CD4-positive, alpha-beta memory T cell (primary cell): ENCODE results near the gene PCSK1N. TPM values are rescaled to one million over a fixed set of nuclear protein-coding genes. Genes with fewer than 3 reads are reported as not detected.
A peak's percentile ranks its signal among the peaks of the same experiment; 100 is the strongest.

Experiments
- CTCF ChIA-PET: fragments of 350-600 bp; sonication (Branson Sonifier 250); formaldehyde crosslinking; loops from one replicate; lab custom pipeline; 2021; ENCODE audit warnings: inconsistent platforms; ENCODE audit not compliant: partially characterized antibody; lab: Charles Lee
- POLR2A ChIA-PET: fragments of 350-600 bp; sonication (Branson Sonifier 250); formaldehyde crosslinking; loops from one replicate; lab custom pipeline; 2021; ENCODE audit not compliant: partially characterized antibody; lab: Charles Lee
- DNase-seq, 5 donors: peaks; one replicate each; pipeline versions ENCODE4 v3.0.0 to v3.0.0-alpha.2; 2020 to 2022; ENCODE audit warnings: mixed read lengths in 1 of 5
- H3K27ac ChIP-seq: one replicate; pipeline ENCODE4 v1.7.0; 2013; ENCODE audit warnings: low read depth, low read length
- H3K27me3 ChIP-seq: 2 replicates; pipeline ENCODE4 v1.7.0; 2013; ENCODE audit warnings: mild to moderate bottlenecking, low read length, moderate library complexity; ENCODE audit not compliant: insufficient read depth
- H3K36me3 ChIP-seq: 2 replicates; pipeline ENCODE4 v1.7.0; 2013; ENCODE audit warnings: mild to moderate bottlenecking, low read length, moderate library complexity; ENCODE audit not compliant: insufficient read depth
- H3K4me1 ChIP-seq: 2 replicates; pipeline ENCODE4 v1.7.0; 2013; ENCODE audit warnings: mild to moderate bottlenecking, low read length, moderate library complexity; ENCODE audit not compliant: insufficient read depth
- H3K4me3 ChIP-seq, 2 donors: one replicate each; pipeline ENCODE4 v1.7.0; 2013; ENCODE audit warnings: low read length in 2 of 2, mild to moderate bottlenecking in 1 of 2
- H3K9me3 ChIP-seq, 2 donors: one replicate each; pipeline ENCODE4 v1.7.0; 2013; ENCODE audit warnings: low read length in 2 of 2, control low read depth in 1 of 2; ENCODE audit not compliant: control insufficient read depth in 1 of 2
- H3K27ac Mint-ChIP-seq, 7 donors: one replicate each; pipeline ENCODE4 v1.8.0; 2020 to 2021; ENCODE audit warnings: mixed read lengths in 7 of 7, mild to moderate bottlenecking in 6 of 7, inconsistent platforms in 3 of 7, moderate library complexity in 3 of 7
- H3K27me3 Mint-ChIP-seq, 2 donors: one replicate each; pipeline ENCODE4 v1.8.0; 2020 to 2021; ENCODE audit warnings: mixed read lengths in 2 of 2
- H3K36me3 Mint-ChIP-seq, 2 donors: one replicate each; pipeline ENCODE4 v1.8.0; 2020 to 2021; ENCODE audit warnings: mixed read lengths in 2 of 2, inconsistent platforms in 1 of 2, mild to moderate bottlenecking in 1 of 2
- H3K4me1 Mint-ChIP-seq, 4 donors: one replicate each; pipeline ENCODE4 v1.8.0; 2020 to 2021; ENCODE audit warnings: mixed read lengths in 4 of 4, mild to moderate bottlenecking in 1 of 4
- H3K4me3 Mint-ChIP-seq, 8 donors: one replicate each; pipeline ENCODE4 v1.8.0; 2020 to 2021; ENCODE audit warnings: mixed read lengths in 8 of 8, mild to moderate bottlenecking in 7 of 8, moderate library complexity in 6 of 8, inconsistent platforms in 3 of 8
- H3K9me3 Mint-ChIP-seq, 8 donors: one replicate each; pipeline ENCODE4 v1.8.0; 2020 to 2021; ENCODE audit warnings: mixed read lengths in 8 of 8, mild to moderate bottlenecking in 5 of 8, inconsistent platforms in 3 of 8, moderate library complexity in 1 of 8
- intact Hi-C: fragments of 100-400 bp; cut with micrococcal nuclease; formaldehyde crosslinking; loops from one replicate; pipeline ENCODE4 v1.15.1; 2023
- polyA plus RNA-seq, 2 donors: library from polyadenylated mRNA; unstranded; fragments of 300-500 nt; fragmentation: Illumina TruSeq; gene quantifications; one replicate each; pipeline ENCODE4 v1.2.3, GENCODE V29; 2021
- total RNA-seq, 2 experiments: library from RNA; stranded (reverse); gene quantifications; one replicate each; pipeline ENCODE4 v1.2.3, GENCODE V29; 2021

PCSK1N gene
- total and polyA plus RNA-seq, 4 experiments from 2014 or later: 4.6 to 15.3 (median 7.5) TPM

GRCh38 chrX:48798318-48798717 is 37.1 kb downstream of the PCSK1N start:
- CTCF ChIA-PET: interaction anchor here (1.2 kb wide), 1 partner anchor 150 kb away, joined by 5 read pairs; no protein-coding TSS in a partner anchor

GRCh38 chrX:48794911-48795515 is 40.4 kb downstream of the PCSK1N start:
- Histone ChIP-seq H3K9me3 (no peaks in the 10 kb centered on the region), H3K4me3 (no peak overlapping the region), H3K4me1 (no peaks in the 10 kb centered on the region), H3K36me3 (no peaks in the 10 kb centered on the region), H3K27ac (no peak overlapping the region), H3K27me3 (no peaks in the 10 kb centered on the region)
- no peaks in the 10 kb centered on the region for H3K36me3 Mint-ChIP-seq
- no peak overlapping the region for H3K4me3 Mint-ChIP-seq
- intact Hi-C loops: no loop called here
- no peak overlapping the region for H3K27ac Mint-ChIP-seq
- H3K27me3 Mint-ChIP-seq: no peaks in the 10 kb centered on the region
- no peak for DNase-seq
- POLR2A ChIA-PET: no interaction called here
- no peaks in the 10 kb centered on the region for H3K9me3 Mint-ChIP-seq
- CTCF ChIA-PET: no interaction called here
- H3K4me1 Mint-ChIP-seq: no peaks in the 10 kb centered on the region

More at GRCh38 chrX:48798318-48798717, 37.1 kb downstream of the PCSK1N start:
- POLR2A ChIA-PET: interaction anchor here (1.0 kb wide), 1 partner anchor 99 kb away, joined by 3 read pairs; the partner anchor contains the start of genes PQBP1 and TIMM17B
- Mint-ChIP-seq H3K4me1 (peaks cover 3 to 25% (median 16%) of the 10 kb centered on the region in 4 donors), H3K4me3 (no peak overlapping the region), H3K27me3 (no peaks in the 10 kb centered on the region), H3K9me3 (peaks cover 0 to 4% (median 0%) of the 10 kb centered on the region in 8 donors), H3K27ac (no peak overlapping the region), H3K36me3 (peaks cover 0 to 8% of the 10 kb centered on the region in 2 donors)
- no peak overlapping the region for H3K4me3 ChIP-seq
- no peak for DNase-seq
- intact Hi-C loops: no loop called here
- peaks cover 16% of the 10 kb centered on the region for H3K4me1 ChIP-seq
- H3K27ac ChIP-seq: no peak overlapping the region
- no peaks in the 10 kb centered on the region for H3K36me3 ChIP-seq
- no peaks in the 10 kb centered on the region for H3K9me3 ChIP-seq
- no peaks in the 10 kb centered on the region for H3K27me3 ChIP-seq

- H3K27me3 Mint-ChIP-seq: no peaks in the 10 kb centered on the region
- H3K27ac Mint-ChIP-seq: no peak overlapping the region
- Histone ChIP-seq H3K4me3 (no peak overlapping the region), H3K27me3 (no peaks in the 10 kb centered on the region), H3K36me3 (no peaks in the 10 kb centered on the region), H3K27ac (no peak overlapping the region), H3K4me1 (no peaks in the 10 kb centered on the region), H3K9me3 (no peaks in the 10 kb centered on the region)
- H3K9me3 Mint-ChIP-seq: no peaks in the 10 kb centered on the region
- H3K36me3 Mint-ChIP-seq: no peaks in the 10 kb centered on the region
- intact Hi-C loops: no loop called here
- H3K4me3 Mint-ChIP-seq: no peak overlapping the region
- H3K4me1 Mint-ChIP-seq: peaks cover 0 to 5% (median 2%) of the 10 kb centered on the region in 4 donors
- DNase-seq: no peak
- ChIA-PET CTCF (no interaction called here), POLR2A (no interaction called here)
Measured at GRCh38 chrX:48794340-48794910, 41.0 kb downstream of the PCSK1N start.

- Mint-ChIP-seq H3K4me3 (no peak overlapping the region), H3K4me1 (peaks cover 0 to 6% (median 2%) of the 10 kb centered on the region in 4 donors), H3K27ac (no peak overlapping the region), H3K36me3 (no peaks in the 10 kb centered on the region), H3K27me3 (no peaks in the 10 kb centered on the region), H3K9me3 (no peaks in the 10 kb centered on the region)
- H3K36me3 ChIP-seq: no peaks in the 10 kb centered on the region
- H3K9me3 ChIP-seq: no peaks in the 10 kb centered on the region
- H3K27me3 ChIP-seq: no peaks in the 10 kb centered on the region
- no peak for DNase-seq
- ChIA-PET POLR2A (no interaction called here), CTCF (no interaction called here)
- no peak overlapping the region for H3K4me3 ChIP-seq
- H3K27ac ChIP-seq: no peak overlapping the region
- no peaks in the 10 kb centered on the region for H3K4me1 ChIP-seq
- intact Hi-C loops: no loop called here
Measured at GRCh38 chrX:48793935-48794334, 41.5 kb downstream of the PCSK1N start.

GRCh38 chrX:48792219-48792618 is 43.2 kb downstream of the PCSK1N start:
- peaks cover 0 to 1% of the 10 kb centered on the region in 2 donors for H3K27me3 Mint-ChIP-seq
- no peaks in the 10 kb centered on the region for H3K36me3 Mint-ChIP-seq
- Histone ChIP-seq H3K27me3 (no peaks in the 10 kb centered on the region), H3K27ac (no peak overlapping the region), H3K9me3 (no peaks in the 10 kb centered on the region), H3K4me1 (no peaks in the 10 kb centered on the region), H3K4me3 (no peak overlapping the region), H3K36me3 (no peaks in the 10 kb centered on the region)
- DNase-seq: no peak
- intact Hi-C loops: no loop called here
- H3K27ac Mint-ChIP-seq: no peak overlapping the region
- POLR2A ChIA-PET: interaction anchor here (0.7 kb wide), 1 partner anchor 9 kb away, joined by 3 read pairs; no protein-coding TSS in a partner anchor
- CTCF ChIA-PET: no interaction called here
- H3K9me3 Mint-ChIP-seq: no peaks in the 10 kb centered on the region
- no peak overlapping the region for H3K4me3 Mint-ChIP-seq
- H3K4me1 Mint-ChIP-seq: peaks cover 0 to 9% (median 5%) of the 10 kb centered on the region in 4 donors

- Mint-ChIP-seq H3K9me3 (no peaks in the 10 kb centered on the region), H3K4me3 (no peak overlapping the region), H3K36me3 (no peaks in the 10 kb centered on the region), H3K27me3 (peaks cover 0 to 1% of the 10 kb centered on the region in 2 donors), H3K4me1 (peaks cover 0 to 9% (median 5%) of the 10 kb centered on the region in 4 donors), H3K27ac (no peak overlapping the region)
- DNase-seq: no peak
- H3K9me3 ChIP-seq: no peaks in the 10 kb centered on the region
- intact Hi-C loops: no loop called here
- no peaks in the 10 kb centered on the region for H3K4me1 ChIP-seq
- no peak overlapping the region for H3K4me3 ChIP-seq
- H3K27ac ChIP-seq: no peak overlapping the region
- CTCF ChIA-PET: no interaction called here
- no peaks in the 10 kb centered on the region for H3K27me3 ChIP-seq
- no peaks in the 10 kb centered on the region for H3K36me3 ChIP-seq
- POLR2A ChIA-PET: interaction anchor here (0.9 kb wide), 1 partner anchor 96 kb away, joined by 3 read pairs; no protein-coding TSS in a partner anchor
Measured at GRCh38 chrX:48791063-48791820, 44.2 kb downstream of the PCSK1N start.

GRCh38 chrX:48790477-48790876 is 44.9 kb downstream of the PCSK1N start:
- H3K27ac Mint-ChIP-seq: no peak overlapping the region
- CTCF ChIA-PET: no interaction called here

More at GRCh38 chrX:48790477-48790876, 44.9 kb downstream of the PCSK1N start:
- no peaks in the 10 kb centered on the region for H3K36me3 ChIP-seq
- H3K4me1 ChIP-seq: no peaks in the 10 kb centered on the region
- H3K27ac ChIP-seq: no peak overlapping the region
- no peaks in the 10 kb centered on the region for H3K9me3 Mint-ChIP-seq
- no peaks in the 10 kb centered on the region for H3K9me3 ChIP-seq
- no peaks in the 10 kb centered on the region for H3K27me3 ChIP-seq
- H3K4me3 Mint-ChIP-seq: peak overlapping the region in 1 of 8 donors; percentile 70
- DNase-seq: no peak
- no peaks in the 10 kb centered on the region for H3K36me3 Mint-ChIP-seq
- intact Hi-C loops: no loop called here
- H3K4me1 Mint-ChIP-seq: peaks cover 0 to 9% (median 5%) of the 10 kb centered on the region in 4 donors
- H3K4me3 ChIP-seq: no peak overlapping the region
- POLR2A ChIA-PET: no interaction called here
- H3K27me3 Mint-ChIP-seq: peaks cover 0 to 1% of the 10 kb centered on the region in 2 donors
